ENCODE data around the gene NPIPB6.

DNA sequence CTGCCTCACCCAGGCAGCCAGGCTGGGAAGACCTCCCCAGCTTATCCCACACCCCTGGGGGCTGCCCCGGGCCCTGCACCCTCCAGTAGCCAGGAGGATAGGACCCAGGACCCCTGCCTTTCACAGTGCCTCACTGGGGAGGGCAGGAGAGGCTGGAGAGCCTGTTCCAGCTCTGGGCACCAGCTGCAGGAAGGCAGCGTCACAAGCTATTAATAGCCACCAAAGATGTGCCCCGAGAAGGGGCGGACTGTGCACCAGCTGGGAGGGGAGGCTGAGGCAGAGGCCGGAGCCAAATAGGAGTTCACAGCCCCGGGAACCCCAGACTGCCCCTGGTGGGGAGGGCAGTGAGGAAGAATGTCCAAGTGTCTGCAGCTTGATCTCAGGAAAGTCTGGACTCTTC lies 62.2 kb downstream of the NPIPB6 start:
- TF ChIP-seq, protein P1, sequence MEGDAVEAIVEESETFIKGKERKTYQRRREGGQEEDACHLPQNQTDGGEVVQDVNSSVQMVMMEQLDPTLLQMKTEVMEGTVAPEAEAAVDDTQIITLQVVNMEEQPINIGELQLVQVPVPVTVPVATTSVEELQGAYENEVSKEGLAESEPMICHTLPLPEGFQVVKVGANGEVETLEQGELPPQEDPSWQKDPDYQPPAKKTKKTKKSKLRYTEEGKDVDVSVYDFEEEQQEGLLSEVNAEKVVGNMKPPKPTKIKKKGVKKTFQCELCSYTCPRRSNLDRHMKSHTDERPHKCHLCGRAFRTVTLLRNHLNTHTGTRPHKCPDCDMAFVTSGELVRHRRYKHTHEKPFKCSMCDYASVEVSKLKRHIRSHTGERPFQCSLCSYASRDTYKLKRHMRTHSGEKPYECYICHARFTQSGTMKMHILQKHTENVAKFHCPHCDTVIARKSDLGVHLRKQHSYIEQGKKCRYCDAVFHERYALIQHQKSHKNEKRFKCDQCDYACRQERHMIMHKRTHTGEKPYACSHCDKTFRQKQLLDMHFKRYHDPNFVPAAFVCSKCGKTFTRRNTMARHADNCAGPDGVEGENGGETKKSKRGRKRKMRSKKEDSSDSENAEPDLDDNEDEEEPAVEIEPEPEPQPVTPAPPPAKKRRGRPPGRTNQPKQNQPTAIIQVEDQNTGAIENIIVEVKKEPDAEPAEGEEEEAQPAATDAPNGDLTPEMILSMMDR (IDR thresholded peaks at IDR 0.05 in 8 of 11, conservative IDR thresholded peaks at IDR 0.05 in 3 of 11): no peak
- TF ChIP-seq POLR2A (IDR thresholded peaks at IDR 0.05) (no peak), POLR2AphosphoS5 (IDR thresholded peaks at IDR 0.05) (no peak)

All from spleen (tissue), 7 donors.